Measurements from ENCODE around the gene SLC26A11. TPM values are rescaled to one million over a fixed set of nuclear protein-coding genes. Genes with fewer than 3 reads are reported as not detected.

SLC26A11 gene
- total RNA-seq, 2 experiments from 2014 or later: 46.5 to 50.9 TPM

DNA sequence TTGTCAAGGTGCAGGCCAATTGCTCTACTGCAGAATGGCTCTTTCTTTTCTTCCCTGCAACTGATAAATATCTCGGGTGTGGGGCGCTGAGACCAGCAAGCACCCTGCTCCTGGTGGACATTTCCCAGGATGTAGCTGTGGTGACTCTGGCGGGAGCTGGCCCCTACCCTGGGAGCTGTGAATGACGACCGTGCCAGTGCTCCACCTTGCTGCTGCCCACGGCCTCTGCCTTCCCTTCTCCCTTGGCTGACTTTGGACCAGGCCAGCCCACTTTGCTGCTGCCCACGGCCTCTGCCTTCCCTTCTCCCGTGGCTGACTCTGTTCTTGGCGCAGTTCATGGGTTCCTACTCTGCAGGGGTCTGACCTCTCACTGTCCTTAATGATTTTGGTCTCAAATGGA, 34.3 kb upstream of the SLC26A11 start:
- H3K27ac ChIP-seq (ENCODE audit: low read depth in 1 of 2, low read length in 2 of 2): no peak overlapping the region
- no peaks in the 10 kb centered on the region for H3K27me3 Mint-ChIP-seq
- DNase-seq (no peak), ATAC-seq (ENCODE audit: poor library complexity) (no peak)
- H3K36me3 ChIP-seq (ENCODE audit: insufficient read depth, low read length): no peaks in the 10 kb centered on the region
- no peaks in the 10 kb centered on the region for H3K36me3 Mint-ChIP-seq (ENCODE audit: low read depth)
- no peaks in the 10 kb centered on the region for H3K4me1 Mint-ChIP-seq (ENCODE audit: low read depth)
- ChIA-PET CTCF (no interaction called here), POLR2A (no interaction called here)
- no peaks in the 10 kb centered on the region for H3K4me1 ChIP-seq (ENCODE audit: insufficient read depth, low read length)
- H3K27me3 ChIP-seq (ENCODE audit: control insufficient read depth in 1 of 2, insufficient read depth in 2 of 2, low read length in 2 of 2): no peaks in the 10 kb centered on the region
- intact Hi-C loops (cut with DNase I, micrococcal nuclease): no loop called here
- H3K4me3 Mint-ChIP-seq: no peak overlapping the region
- H3K9me3 Mint-ChIP-seq: no peaks in the 10 kb centered on the region
- H3K9me3 ChIP-seq (ENCODE audit: control insufficient read depth in 1 of 2, insufficient read depth in 1 of 2, low read length in 2 of 2): no peaks in the 10 kb centered on the region
- H3K4me3 ChIP-seq (ENCODE audit: low read length): no peak overlapping the region
- H3K27ac Mint-ChIP-seq: no peak overlapping the region
- TF ChIP-seq, protein P1, sequence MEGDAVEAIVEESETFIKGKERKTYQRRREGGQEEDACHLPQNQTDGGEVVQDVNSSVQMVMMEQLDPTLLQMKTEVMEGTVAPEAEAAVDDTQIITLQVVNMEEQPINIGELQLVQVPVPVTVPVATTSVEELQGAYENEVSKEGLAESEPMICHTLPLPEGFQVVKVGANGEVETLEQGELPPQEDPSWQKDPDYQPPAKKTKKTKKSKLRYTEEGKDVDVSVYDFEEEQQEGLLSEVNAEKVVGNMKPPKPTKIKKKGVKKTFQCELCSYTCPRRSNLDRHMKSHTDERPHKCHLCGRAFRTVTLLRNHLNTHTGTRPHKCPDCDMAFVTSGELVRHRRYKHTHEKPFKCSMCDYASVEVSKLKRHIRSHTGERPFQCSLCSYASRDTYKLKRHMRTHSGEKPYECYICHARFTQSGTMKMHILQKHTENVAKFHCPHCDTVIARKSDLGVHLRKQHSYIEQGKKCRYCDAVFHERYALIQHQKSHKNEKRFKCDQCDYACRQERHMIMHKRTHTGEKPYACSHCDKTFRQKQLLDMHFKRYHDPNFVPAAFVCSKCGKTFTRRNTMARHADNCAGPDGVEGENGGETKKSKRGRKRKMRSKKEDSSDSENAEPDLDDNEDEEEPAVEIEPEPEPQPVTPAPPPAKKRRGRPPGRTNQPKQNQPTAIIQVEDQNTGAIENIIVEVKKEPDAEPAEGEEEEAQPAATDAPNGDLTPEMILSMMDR (IDR thresholded peaks at IDR 0.05): no peak

DNA sequence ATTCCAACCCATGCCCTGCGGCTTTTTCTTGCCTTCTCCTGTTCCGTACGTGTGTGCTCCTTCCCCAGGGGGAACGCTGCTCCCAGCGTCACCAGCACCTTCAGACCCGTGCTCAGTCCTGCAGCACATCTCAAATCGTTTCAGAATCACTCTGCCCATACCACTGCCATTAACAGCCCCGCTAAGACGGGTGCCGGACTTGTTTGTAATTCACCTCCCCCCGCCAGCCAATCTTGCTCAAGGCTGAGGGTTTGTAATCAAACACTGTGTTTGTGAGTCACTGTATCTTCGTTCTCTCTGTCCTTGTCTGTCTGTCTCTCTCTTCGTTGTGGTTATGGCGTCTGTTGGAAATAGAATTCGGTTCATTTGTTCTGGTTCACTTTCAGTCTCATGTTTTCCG, 33.1 kb upstream of the SLC26A11 start:
- CTCF ChIA-PET: no interaction called here
- TF ChIP-seq, protein P1 (IDR thresholded peaks at IDR 0.05): no peak

DNA sequence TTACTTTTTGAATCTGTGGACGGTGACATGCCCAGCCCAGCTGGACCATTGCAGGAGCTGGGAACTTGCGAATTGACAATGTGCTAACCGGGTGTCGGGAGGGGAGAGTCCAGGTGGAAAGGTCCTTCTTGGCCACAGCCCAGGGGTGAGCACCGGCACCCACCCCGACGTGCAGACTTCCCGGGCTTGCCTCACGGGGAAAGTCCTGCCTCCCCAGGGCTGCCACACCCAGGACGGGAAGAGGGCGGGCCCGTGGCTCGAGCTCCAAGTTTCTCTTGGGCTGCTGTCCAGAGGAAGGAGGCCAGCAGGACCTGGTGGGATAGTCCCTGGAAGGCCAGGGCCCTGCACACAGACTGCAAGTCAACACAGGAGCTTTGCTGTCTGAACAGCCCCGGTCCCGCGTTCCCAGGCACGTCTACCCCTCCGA, 32.7 kb upstream of the SLC26A11 start:
- H3K4me1 Mint-ChIP-seq (ENCODE audit: low read depth): no peaks in the 10 kb centered on the region
- H3K36me3 Mint-ChIP-seq (ENCODE audit: low read depth): no peaks in the 10 kb centered on the region
- ChIA-PET POLR2A (no interaction called here), CTCF (no interaction called here)
- intact Hi-C loops (cut with DNase I, micrococcal nuclease): no loop called here
- no peaks in the 10 kb centered on the region for H3K9me3 Mint-ChIP-seq
- no peaks in the 10 kb centered on the region for H3K36me3 ChIP-seq (ENCODE audit: insufficient read depth, low read length)
- no peak overlapping the region for H3K4me3 Mint-ChIP-seq
- H3K27me3 Mint-ChIP-seq: peaks cover 4% of the 10 kb centered on the region
- TF ChIP-seq, protein P1 (IDR thresholded peaks at IDR 0.05): no peak
- no peak for ATAC-seq (ENCODE audit: poor library complexity)
- H3K4me1 ChIP-seq (ENCODE audit: insufficient read depth, low read length): no peaks in the 10 kb centered on the region
- H3K27me3 ChIP-seq (ENCODE audit: control insufficient read depth in 1 of 2, insufficient read depth in 2 of 2, low read length in 2 of 2): no peaks in the 10 kb centered on the region
- H3K27ac ChIP-seq (ENCODE audit: low read depth in 1 of 2, low read length in 2 of 2): no peak overlapping the region
- no peak overlapping the region for H3K27ac Mint-ChIP-seq
- DNase-seq: no peak
- H3K9me3 ChIP-seq (ENCODE audit: control insufficient read depth in 1 of 2, insufficient read depth in 1 of 2, low read length in 2 of 2): no peaks in the 10 kb centered on the region
- H3K4me3 ChIP-seq (ENCODE audit: low read length): no peak overlapping the region

More for the DNA sequence above, 33.1 kb upstream of the SLC26A11 start:
- H3K36me3 ChIP-seq (ENCODE audit: insufficient read depth, low read length): no peaks in the 10 kb centered on the region
- POLR2A ChIA-PET: no interaction called here
- H3K4me3 ChIP-seq (ENCODE audit: low read length): no peak overlapping the region
- intact Hi-C loops (cut with DNase I, micrococcal nuclease): no loop called here
- DNase-seq (no peak), ATAC-seq (ENCODE audit: poor library complexity) (no peak)
- H3K9me3 ChIP-seq (ENCODE audit: control insufficient read depth in 1 of 2, insufficient read depth in 1 of 2, low read length in 2 of 2): no peaks in the 10 kb centered on the region
- H3K27ac ChIP-seq (ENCODE audit: low read depth in 1 of 2, low read length in 2 of 2): no peak overlapping the region
- no peaks in the 10 kb centered on the region for H3K27me3 ChIP-seq (ENCODE audit: control insufficient read depth in 1 of 2, insufficient read depth in 2 of 2, low read length in 2 of 2)
- Mint-ChIP-seq H3K9me3 (no peaks in the 10 kb centered on the region), H3K27me3 (peaks cover 4% of the 10 kb centered on the region), H3K4me1 (ENCODE audit: low read depth) (no peaks in the 10 kb centered on the region), H3K36me3 (ENCODE audit: low read depth) (no peaks in the 10 kb centered on the region), H3K27ac (no peak overlapping the region), H3K4me3 (no peak overlapping the region)
- H3K4me1 ChIP-seq (ENCODE audit: insufficient read depth, low read length): no peaks in the 10 kb centered on the region

All from CD4-positive, alpha-beta T cell (primary cell).